Activated CD8-positive, alpha-beta T cell treated with anti-CD3 and anti-CD28 coated beads for 36 hours (primary cell): ENCODE results near the gene IZUMO4. TPM values are rescaled to one million over a fixed set of nuclear protein-coding genes. Genes with fewer than 3 reads are reported as not detected.

Source experiments
- ATAC-seq: fragments of 200-7000 bp; cut with Tn5 transposase; one replicate; pipeline ENCODE4 v1.10.0; 2021; ENCODE audit warnings: mild to moderate bottlenecking, moderate library complexity
- CTCF ChIA-PET: fragments of 350-600 bp; sonication (Branson Sonifier 250); formaldehyde crosslinking; loops from one replicate; lab custom pipeline; 2021; ENCODE audit warnings: antibody characterized with exemption; lab: Charles Lee
- POLR2A ChIA-PET: fragments of 350-600 bp; sonication (Branson Sonifier 250); formaldehyde crosslinking; loops from one replicate; lab custom pipeline; 2021; ENCODE audit warnings: antibody characterized with exemption; lab: Charles Lee
- DNase-seq: peaks from one replicate; pipeline ENCODE4 v3.0.0-alpha.2; 2020
- H3K27ac Mint-ChIP-seq: one replicate; pipeline ENCODE4 v1.8.0; 2021; ENCODE audit warnings: mild to moderate bottlenecking, mixed read lengths
- H3K27me3 Mint-ChIP-seq: one replicate; pipeline ENCODE4 v1.8.0; 2021; ENCODE audit warnings: mixed read lengths
- H3K36me3 Mint-ChIP-seq: one replicate; pipeline ENCODE4 v1.8.0; 2021; ENCODE audit warnings: low read depth, mixed read lengths
- H3K4me1 Mint-ChIP-seq: one replicate; pipeline ENCODE4 v1.8.0; 2021; ENCODE audit warnings: low read depth, mixed read lengths
- H3K4me3 Mint-ChIP-seq: one replicate; pipeline ENCODE4 v1.8.0; 2021; ENCODE audit warnings: mild to moderate bottlenecking, moderate library complexity, mixed read lengths
- H3K9me3 Mint-ChIP-seq: one replicate; pipeline ENCODE4 v1.8.0; 2021; ENCODE audit warnings: mixed read lengths
- CTCF ChIP-seq: fragments of 200-600 bp; IDR thresholded peaks from one replicate; pipeline ENCODE4 v1.8.0; 2022; ENCODE audit warnings: antibody characterized with exemption, mild to moderate bottlenecking
- intact Hi-C: fragments of 100-400 bp; cut with micrococcal nuclease; formaldehyde crosslinking; loops from one replicate; pipeline ENCODE4 v1.10.0; 2022
- total RNA-seq, 2 experiments: library from RNA; stranded (reverse); gene quantifications; one replicate each; pipeline ENCODE4 v1.2.3, GENCODE V29; 2021

IZUMO4 gene
- total RNA-seq, 2 experiments from 2014 or later, result 22.6 to 23.0 TPM

GRCh38 chr19:2119921-2120785, 23.4 kb downstream of the IZUMO4 start:
- intact Hi-C loops, result no loop called here
- no peak for TF ChIP-seq CTCF

GRCh38 chr19:2120821-2121220, 24.1 kb downstream of the IZUMO4 start:
- Mint-ChIP-seq H3K27ac (no peak overlapping the region), H3K4me3 (no peak overlapping the region), H3K27me3 (no peaks in the 10 kb centered on the region), H3K36me3 (peaks cover 26% of the 10 kb centered on the region), H3K9me3 (no peaks in the 10 kb centered on the region), H3K4me1 (no peaks in the 10 kb centered on the region)
- intact Hi-C loops, result no loop called here
- ATAC-seq (no peak), DNase-seq (no peak)
- CTCF ChIA-PET, result no interaction called here
- TF ChIP-seq CTCF, result no peak
- POLR2A ChIA-PET, result no interaction called here

More at GRCh38 chr19:2119921-2120785, 23.4 kb downstream of the IZUMO4 start:
- Mint-ChIP-seq H3K9me3 (no peaks in the 10 kb centered on the region), H3K36me3 (peaks cover 31% of the 10 kb centered on the region), H3K27ac (no peak overlapping the region), H3K4me1 (no peaks in the 10 kb centered on the region), H3K27me3 (no peaks in the 10 kb centered on the region), H3K4me3 (no peak overlapping the region)
- no peak for ATAC-seq
- POLR2A ChIA-PET, result no interaction called here
- CTCF ChIA-PET, result no interaction called here
- DNase-seq, result no peak

GRCh38 chr19:2121416-2122051, 24.8 kb downstream of the IZUMO4 start:
- ATAC-seq (no peak), DNase-seq (no peak)
- CTCF ChIA-PET, result no interaction called here
- Mint-ChIP-seq H3K27ac (no peak overlapping the region), H3K9me3 (no peaks in the 10 kb centered on the region), H3K4me1 (no peaks in the 10 kb centered on the region), H3K36me3 (peaks cover 26% of the 10 kb centered on the region), H3K4me3 (no peak overlapping the region), H3K27me3 (no peaks in the 10 kb centered on the region)
- intact Hi-C loops, result no loop called here
- no peak for TF ChIP-seq CTCF
- POLR2A ChIA-PET, result no interaction called here

GRCh38 chr19:2122251-2122650, 25.5 kb downstream of the IZUMO4 start:
- no peak overlapping the region for H3K27ac Mint-ChIP-seq
- H3K9me3 Mint-ChIP-seq, result no peaks in the 10 kb centered on the region
- H3K27me3 Mint-ChIP-seq, result no peaks in the 10 kb centered on the region
- no peaks in the 10 kb centered on the region for H3K4me1 Mint-ChIP-seq
- ChIA-PET POLR2A (no interaction called here), CTCF (no interaction called here)
- ATAC-seq (no peak), DNase-seq (no peak)
- peaks cover 29% of the 10 kb centered on the region for H3K36me3 Mint-ChIP-seq
- no peak overlapping the region for H3K4me3 Mint-ChIP-seq
- TF ChIP-seq CTCF, result no peak
- intact Hi-C loops, result no loop called here

GRCh38 chr19:2122982-2123381, 26.3 kb downstream of the IZUMO4 start:
- Mint-ChIP-seq H3K4me1 (no peaks in the 10 kb centered on the region), H3K27ac (no peak overlapping the region), H3K9me3 (no peaks in the 10 kb centered on the region), H3K36me3 (peaks cover 28% of the 10 kb centered on the region), H3K27me3 (no peaks in the 10 kb centered on the region), H3K4me3 (no peak overlapping the region)
- DNase-seq (no peak), ATAC-seq (no peak)
- intact Hi-C loops, result no loop called here
- POLR2A ChIA-PET, result interaction anchor here (1.1 to 1.9 kb wide), 3 partner anchors 10 to 113 kb away, joined by 3 to 5 read pairs (median 3); no protein-coding TSS in a partner anchor
- TF ChIP-seq CTCF, result no peak
- CTCF ChIA-PET, result interaction anchor here (1.3 kb wide), 1 partner anchor 100 kb away, joined by 3 read pairs; no protein-coding TSS in a partner anchor
